Inferior parietal cortex (tissue), 1 donor: ENCODE data around the gene FARP1.

Experiments used
- DNase-seq: peaks from one replicate; pipeline ENCODE4 v3.0.0-alpha.2; 2016; ENCODE audit errors: extremely low spot score

Gene FARP1

GRCh38 chr13:98141091-98141490 is 1.8 kb upstream of the FARP1 start:
- no peak for DNase-seq

- no peak for DNase-seq
Observed at GRCh38 chr13:98141509-98142379, 1.1 kb upstream of the FARP1 start.

- DNase-seq = no peak
Observed at GRCh38 chr13:98143157-98143553, 261 bp downstream of the FARP1 start.

- DNase-seq = no peak
Observed at GRCh38 chr13:98143601-98144026, 720 bp downstream of the FARP1 start.

GRCh38 chr13:98144027-98144741 is 1.3 kb downstream of the FARP1 start:
- peak; percentile 28 for DNase-seq

GRCh38 chr13:98144801-98145350 is 2.0 kb downstream of the FARP1 start:
- no peak for DNase-seq

GRCh38 chr13:98147521-98147920 is 4.6 kb downstream of the FARP1 start:
- DNase-seq = no peak

- no peak for DNase-seq
Observed at GRCh38 chr13:98150832-98151479, 8.1 kb downstream of the FARP1 start.

GRCh38 chr13:98155475-98156109 is 12.7 kb downstream of the FARP1 start:
- DNase-seq = no peak

GRCh38 chr13:98156259-98156658 is 13.4 kb downstream of the FARP1 start:
- DNase-seq = no peak

- DNase-seq = no peak
Observed at GRCh38 chr13:98157188-98157587, 14.3 kb downstream of the FARP1 start.

GRCh38 chr13:98157609-98158008 is 14.7 kb downstream of the FARP1 start:
- no peak for DNase-seq

GRCh38 chr13:98158172-98158899 is 15.4 kb downstream of the FARP1 start:
- no peak for DNase-seq

- no peak for DNase-seq
Observed at GRCh38 chr13:98162935-98163334, 20.0 kb downstream of the FARP1 start.

GRCh38 chr13:98169331-98169730 is 26.4 kb downstream of the FARP1 start:
- DNase-seq = no peak

- DNase-seq = no peak
Observed at GRCh38 chr13:98171900-98172589, 29.2 kb downstream of the FARP1 start.

GRCh38 chr13:98172590-98173422 is 29.9 kb downstream of the FARP1 start:
- peak; percentile 31 for DNase-seq

GRCh38 chr13:98173431-98174152 is 30.7 kb downstream of the FARP1 start:
- DNase-seq = no peak

GRCh38 chr13:98174307-98174706 is 31.4 kb downstream of the FARP1 start:
- DNase-seq = no peak
